HG03558 (cell line): ENCODE results near the gene SSH2.
A peak's percentile ranks its signal among the peaks of the same experiment; 100 is the strongest.
"Not testable (repeated sequence)": the region's sequence is repeated elsewhere in the genome, so short reads cannot be mapped to it uniquely, and the experiment has no call there.

Source experiments
- ATAC-seq: cut with Tn5 transposase; IDR thresholded peaks from one replicate; pipeline ENCODE4 v1.9.1; 2021; ENCODE audit warnings: moderate number of reproducible peaks; ENCODE audit not compliant: unreplicated experiment; ENCODE audit errors: extremely low read depth

Gene SSH2

DNA sequence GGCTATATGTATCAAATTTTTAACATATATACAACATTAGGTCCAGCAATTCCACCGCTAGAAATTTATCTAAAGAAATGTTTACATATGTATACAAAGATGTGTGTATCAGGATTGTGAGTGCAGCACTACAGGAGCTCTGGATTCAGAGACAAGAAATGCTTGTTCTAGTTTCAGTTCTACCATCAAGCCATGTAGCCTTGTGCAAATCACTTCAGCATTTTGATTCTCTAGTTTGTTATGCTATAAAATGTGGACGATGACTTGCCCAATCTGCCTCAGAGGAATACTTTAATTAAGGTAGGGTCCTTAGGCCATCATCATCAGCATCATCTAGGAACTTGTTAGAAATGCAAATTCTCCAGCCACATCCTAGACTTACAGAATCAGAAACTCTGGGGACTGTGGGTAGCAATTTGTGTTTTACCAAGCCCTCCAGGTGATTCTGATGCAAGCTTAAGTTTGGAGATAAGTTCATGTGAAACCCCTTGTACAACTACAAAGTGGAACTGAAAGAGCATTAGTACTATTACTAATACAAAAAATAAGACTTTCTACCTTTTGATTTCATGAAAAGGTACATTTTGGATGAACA, 176.1 kb downstream of the SSH2 start:
- no peak for ATAC-seq

DNA sequence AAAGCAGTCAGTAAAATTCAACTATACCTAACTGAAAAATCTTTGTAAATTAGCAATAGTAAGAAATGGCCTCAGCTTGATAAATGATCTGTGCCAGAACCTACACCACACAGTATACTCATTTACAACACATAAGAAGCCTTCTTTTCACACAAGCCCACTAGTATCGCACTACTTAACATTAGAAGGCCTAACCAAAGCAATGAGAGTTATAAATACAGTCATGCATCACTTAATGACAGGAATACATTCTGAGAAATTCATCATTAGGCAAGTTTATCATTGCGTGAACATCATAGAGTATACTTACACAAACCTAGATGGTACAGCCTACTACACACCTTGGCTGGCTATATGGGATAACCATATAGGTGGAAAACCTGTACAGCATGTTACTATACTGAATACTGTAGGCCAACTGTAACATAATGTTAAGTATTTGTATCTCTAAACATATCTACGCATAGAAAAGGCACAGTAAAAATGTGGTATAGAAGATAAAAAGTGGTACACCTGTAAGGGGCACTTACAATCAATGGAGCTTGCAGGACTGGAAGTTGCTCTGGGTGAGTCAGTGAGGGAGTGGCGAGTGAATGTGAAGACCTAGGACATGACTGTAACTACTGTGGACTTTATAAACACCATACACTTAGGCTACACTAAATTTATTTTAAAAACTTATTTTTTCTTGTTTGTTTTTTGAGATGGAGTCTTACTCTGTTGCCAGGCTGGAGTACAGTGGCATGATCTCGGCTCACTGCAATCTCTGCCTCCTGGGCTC, 180.8 kb downstream of the SSH2 start:
- ATAC-seq, result no peak

- no peak for ATAC-seq
Observed at GRCh38 chr17:29748400-29748799, 181.6 kb downstream of the SSH2 start.

DNA sequence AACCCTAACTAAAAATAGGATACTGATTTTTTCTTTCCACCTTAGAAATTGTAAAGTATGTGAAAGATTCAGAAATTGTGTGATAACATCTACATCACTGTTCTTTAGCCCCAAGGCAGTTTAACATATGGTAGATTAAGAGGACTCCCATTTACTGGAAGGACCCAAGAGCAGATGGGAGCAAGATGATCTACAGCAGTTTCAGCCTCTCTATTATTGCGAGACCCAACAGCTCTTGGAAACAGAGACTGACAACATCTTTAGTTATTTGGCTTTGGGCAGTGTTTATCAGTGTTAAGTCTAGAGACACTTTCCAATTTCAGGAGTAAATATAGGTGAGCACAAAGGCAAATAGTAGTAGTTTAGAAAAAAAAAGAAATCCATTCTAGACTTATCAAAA, 182.4 kb downstream of the SSH2 start:
- no peak for ATAC-seq

GRCh38 chr17:29746669-29747068, 183.4 kb downstream of the SSH2 start:
- ATAC-seq, result no peak

DNA sequence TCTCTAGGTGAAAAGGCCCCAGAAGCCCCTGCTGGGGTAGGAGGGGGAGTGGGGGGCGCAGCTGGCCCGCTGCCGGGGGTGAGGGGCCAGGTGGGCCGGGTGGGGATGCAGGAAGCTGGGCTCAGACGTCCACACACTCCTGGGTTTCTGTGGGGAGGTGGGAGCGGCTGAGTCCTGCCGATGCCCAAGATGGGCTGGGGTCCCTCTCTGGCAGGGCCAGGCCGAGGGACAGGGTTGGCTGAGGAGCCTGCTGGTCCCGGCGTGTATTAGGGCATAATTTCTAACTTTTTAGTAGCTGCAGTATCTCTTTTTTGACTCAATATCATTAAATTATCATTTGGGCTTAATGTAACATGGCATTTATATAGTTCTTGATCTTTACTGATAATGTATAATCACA, 185.9 kb downstream of the SSH2 start:
- no peak for ATAC-seq

DNA sequence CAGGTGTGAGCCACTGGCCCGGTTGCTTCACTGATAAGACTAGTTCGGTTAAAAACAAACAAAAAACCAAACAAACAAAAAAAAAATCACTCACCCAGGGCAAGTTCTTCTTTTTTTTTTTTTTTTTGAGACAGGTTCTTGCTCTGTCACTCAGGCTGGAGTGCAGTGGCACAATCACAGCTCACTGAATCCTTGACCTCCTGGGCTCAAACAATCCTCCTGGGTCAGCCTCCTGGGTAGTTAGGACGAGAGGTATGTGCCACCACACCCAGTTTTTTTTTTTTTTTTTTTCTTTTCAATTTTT, 187.9 kb downstream of the SSH2 start:
- no peak for ATAC-seq

DNA sequence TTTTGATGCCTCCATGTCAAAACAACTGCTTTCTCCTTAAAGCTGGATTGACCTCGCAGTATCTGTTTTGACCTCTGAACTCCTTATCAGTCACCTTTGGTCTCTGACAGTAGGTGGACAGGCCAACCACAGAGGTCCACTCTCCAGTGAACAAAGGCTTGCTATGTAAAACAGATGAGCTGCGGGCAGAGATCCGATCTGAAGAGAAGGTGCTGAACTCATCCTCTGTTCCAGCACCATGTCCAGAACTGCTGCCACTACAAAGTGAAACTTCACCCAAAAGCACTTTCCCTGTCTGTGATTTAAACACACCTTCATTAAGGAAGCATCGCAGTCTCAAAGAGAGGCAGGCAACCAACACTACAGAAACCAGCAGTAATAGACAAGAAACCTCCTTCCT, 190.0 kb downstream of the SSH2 start:
- ATAC-seq, result no peak

- ATAC-seq, result no peak
Observed at GRCh38 chr17:29734640-29735039, 195.4 kb downstream of the SSH2 start.

DNA sequence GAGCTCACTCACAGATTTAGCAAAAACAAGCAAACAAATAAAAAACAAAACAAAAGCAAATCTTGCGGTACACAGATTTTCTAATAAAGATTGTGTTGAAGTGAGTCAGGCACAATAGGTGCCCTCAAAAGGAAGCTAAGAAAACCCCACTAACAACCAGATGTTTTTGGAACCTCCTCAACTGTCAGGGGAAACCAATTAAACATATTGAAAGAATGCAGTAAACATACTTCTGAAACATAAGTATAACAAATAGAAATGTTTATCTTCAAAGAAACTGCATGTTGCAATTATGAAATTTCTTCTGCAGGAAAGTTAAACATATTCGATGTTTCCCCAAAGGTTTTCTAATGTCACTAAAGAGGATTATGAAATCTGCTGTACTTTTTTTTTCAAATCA, 196.9 kb downstream of the SSH2 start:
- no peak for ATAC-seq

- no peak for ATAC-seq
Observed at GRCh38 chr17:29732613-29733012, 197.4 kb downstream of the SSH2 start.

DNA sequence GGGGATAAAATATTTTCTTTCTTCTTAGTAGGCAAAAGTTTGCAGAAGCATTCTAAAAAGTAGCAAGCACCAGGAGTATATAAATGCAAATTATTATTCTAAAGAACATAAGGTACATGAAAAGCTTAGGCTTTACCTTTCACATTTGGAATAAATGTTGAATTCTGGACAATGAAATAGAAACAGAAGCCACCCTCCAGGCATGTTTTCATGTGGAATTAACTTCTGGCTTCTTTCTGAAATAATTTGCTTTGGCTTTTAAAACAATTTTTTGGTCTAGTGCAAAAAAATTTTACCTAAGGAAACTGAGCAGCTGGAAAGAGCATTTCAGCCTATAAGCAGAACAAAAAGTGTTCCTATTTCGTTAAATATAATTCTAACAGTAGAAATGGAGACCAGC, 197.8 kb downstream of the SSH2 start:
- ATAC-seq, result no peak

DNA sequence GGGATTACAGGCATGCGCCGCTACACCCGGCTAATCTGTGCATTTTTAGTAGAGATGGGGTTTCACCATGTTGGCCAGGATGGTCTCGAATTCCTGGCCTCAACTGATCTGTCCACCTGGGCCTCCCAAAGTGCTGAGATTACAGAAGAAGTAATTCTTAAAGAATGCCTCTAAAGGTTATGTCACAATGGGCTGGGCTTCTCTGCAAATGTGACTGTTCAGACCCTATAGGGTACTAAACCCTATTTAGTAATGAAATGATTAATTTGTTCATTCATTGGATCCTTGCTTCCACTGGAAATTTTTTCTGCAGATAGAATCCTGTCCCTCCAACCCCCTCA, 198.5 kb downstream of the SSH2 start:
- ATAC-seq, result no peak

GRCh38 chr17:29728490-29728889, 201.5 kb downstream of the SSH2 start:
- ATAC-seq, result no peak

DNA sequence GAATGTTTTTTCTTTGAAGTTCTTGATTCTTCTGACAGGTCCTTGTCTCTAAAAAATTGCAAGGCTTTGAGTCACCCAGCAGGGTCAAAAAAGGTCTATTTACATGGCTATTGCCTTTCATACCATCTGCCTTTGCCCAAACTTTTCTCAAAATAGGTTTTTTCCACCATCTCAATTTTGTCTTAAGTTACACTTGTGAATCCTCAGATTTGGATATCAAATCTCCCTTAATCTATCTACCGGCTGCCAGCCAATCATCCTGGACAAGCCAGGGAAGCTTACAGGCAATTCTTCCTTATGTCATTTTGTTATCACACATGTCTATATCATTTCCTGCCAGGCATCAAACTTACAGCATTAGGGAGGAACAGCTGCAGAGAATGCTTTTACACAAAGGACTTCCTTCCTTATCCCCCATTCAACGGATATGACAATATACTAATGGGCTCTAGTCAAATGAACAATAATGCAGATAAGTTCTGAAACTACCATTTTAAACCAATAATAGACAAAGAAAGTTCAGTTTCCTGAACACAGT, 203.2 kb downstream of the SSH2 start:
- ATAC-seq, result no peak

GRCh38 chr17:29725408-29725807, 204.6 kb downstream of the SSH2 start:
- not testable (repeated sequence) for ATAC-seq

DNA sequence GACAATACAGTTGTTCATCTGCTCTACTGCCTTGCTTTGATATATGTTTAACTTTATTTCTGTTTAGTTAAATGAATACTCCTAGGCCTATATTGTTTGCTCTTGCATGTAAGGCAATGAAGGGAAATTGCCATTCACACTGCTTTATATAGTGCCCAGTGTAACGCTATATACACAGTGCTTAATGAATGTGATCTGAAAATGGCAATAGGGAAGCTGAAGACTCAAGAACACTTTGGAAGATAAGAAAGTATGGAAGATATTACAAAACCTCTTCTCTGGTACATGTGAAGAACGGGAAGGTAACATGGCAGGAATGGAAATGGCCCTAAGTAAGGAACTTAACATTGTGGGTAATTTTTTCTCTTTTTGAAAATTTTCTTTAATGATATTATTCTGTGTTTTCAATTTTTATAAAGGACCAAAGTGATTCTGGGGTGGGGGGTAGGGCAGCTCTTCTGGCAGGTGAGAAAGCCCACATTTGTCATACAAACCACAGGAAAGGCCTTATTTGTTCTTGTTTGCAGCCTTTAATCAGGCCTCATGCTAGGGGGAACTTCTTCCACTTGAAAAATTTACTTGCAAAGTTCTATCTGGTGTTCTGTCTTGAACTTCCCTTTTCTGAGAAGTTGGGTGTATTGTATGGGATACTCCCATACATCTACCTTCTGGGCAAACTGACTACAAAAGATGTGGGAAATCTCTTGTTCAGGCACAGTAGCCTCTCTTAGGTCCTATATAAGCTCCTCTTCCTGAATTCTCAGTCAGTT, 206.6 kb downstream of the SSH2 start:
- no peak for ATAC-seq

DNA sequence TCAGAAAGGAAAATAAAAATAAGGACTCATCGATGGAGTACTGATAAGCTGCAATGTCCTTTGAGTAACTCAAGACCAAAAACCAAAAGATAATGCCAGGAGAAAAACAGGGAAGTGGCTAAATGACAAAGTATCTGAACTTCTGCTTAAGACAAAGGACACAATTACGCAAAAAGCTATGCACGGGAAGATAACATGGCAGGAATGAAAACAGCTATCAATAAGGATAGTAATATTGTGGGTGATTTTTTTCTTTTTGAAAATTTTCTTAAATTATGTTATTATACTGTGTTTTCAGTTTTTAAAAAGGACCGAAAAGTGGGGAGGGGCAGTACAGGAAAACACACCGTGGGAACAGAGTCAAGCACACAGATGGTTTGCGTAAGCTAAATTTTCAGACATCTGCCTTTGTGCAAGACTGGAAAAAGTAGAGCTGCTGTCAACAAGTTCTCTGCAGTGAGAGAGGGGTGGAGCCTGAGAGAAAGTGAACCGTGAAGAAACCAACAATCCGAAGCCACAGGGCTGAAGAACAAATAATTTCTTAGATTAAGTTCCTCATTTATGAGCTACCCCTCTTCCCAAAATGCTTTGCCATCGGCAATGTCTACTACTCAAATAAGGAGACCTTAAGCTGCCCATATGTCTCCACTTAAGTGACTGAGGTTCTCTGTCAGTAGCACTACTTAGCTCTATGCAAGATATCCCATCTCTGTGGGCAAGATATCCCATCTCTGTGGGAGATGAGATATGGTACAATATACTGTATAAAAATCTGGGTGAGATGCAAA, 207.4 kb downstream of the SSH2 start:
- peak; percentile 43 for ATAC-seq

DNA sequence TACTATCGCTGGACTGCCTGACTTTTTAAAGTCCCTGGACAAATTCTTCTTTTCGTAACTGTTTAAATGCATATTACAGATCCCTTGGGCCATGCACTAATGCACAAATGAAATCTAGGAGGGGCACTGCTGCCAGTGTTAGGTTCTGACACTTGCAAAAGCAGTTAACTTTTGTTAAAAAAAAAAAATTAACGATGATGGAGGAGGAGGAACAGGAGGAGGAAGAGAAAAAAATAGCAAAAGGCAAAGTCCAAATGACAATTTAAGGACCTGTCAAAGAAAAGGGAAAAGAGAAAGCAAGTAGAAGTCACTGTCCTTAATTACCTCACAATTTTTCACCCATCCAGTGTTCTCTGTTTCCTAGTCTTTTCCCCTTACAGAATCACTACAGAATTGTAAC, 209.5 kb downstream of the SSH2 start:
- no peak for ATAC-seq

GRCh38 chr17:29719469-29719868, 210.6 kb downstream of the SSH2 start:
- ATAC-seq, result no peak
